K562 (cell line): ENCODE data around the gene NEK2. TPM values are rescaled to one million over a fixed set of nuclear protein-coding genes. Genes with fewer than 3 reads are reported as not detected.
A peak's percentile ranks its signal among the peaks of the same experiment; 100 is the strongest.

Experiments
- CGGBP1 ChIP-seq: fragments of 250-450 bp; sonication (Bioruptor Pico); IDR thresholded peaks from 2 replicates; pipeline ENCODE4 v1.9.0; 2021; ENCODE audit warnings: mild to moderate bottlenecking
- CREB5 ChIP-seq: fragments of 250-450 bp; sonication (Bioruptor Pico); IDR thresholded peaks from 2 replicates; pipeline ENCODE4 v1.5.0; 2020; ENCODE audit warnings: mild to moderate bottlenecking
- CREBBP ChIP-seq: IDR thresholded peaks from one replicate; pipeline ENCODE4 v1.6.1; 2012; ENCODE audit warnings: low read depth, mild to moderate bottlenecking, control low read depth, inconsistent platforms, low read length
- E2F6 ChIP-seq, 2 experiments: IDR thresholded peaks; 2 replicates each; pipeline ENCODE4 v1.6.1; 2011; ENCODE audit warnings: borderline replicate concordance in 1 of 2, control low read depth in 1 of 2, low read depth in 1 of 2, low read length in 1 of 2, mild to moderate bottlenecking in 1 of 2, mixed read lengths in 1 of 2, moderate library complexity in 1 of 2; ENCODE audit not compliant: insufficient read depth in 1 of 2, insufficient read length in 1 of 2, poor library complexity in 1 of 2, severe bottlenecking in 1 of 2; ENCODE audit errors: extremely low read depth in 1 of 2
- ELK3 ChIP-seq: fragments of 450-650 bp; formaldehyde crosslinking; IDR thresholded peaks from 2 replicates; pipeline ENCODE4 v1.4.0; 2020; ENCODE audit warnings: mild to moderate bottlenecking
- GATAD2B ChIP-seq: fragments of 450-650 bp; IDR thresholded peaks from 2 replicates; pipeline ENCODE4 v1.6.1; 2017; ENCODE audit warnings: mild to moderate bottlenecking, borderline replicate concordance
- KLF6 ChIP-seq: fragments of 250-450 bp; sonication (Bioruptor Pico); IDR thresholded peaks from 2 replicates; pipeline ENCODE4 v1.4.0; 2020; ENCODE audit warnings: mild to moderate bottlenecking, moderate library complexity, borderline replicate concordance
- LCOR ChIP-seq: sonication (generic); formaldehyde crosslinking; IDR thresholded peaks from 2 replicates; pipeline ENCODE4 v1.8.0; 2022; ENCODE audit warnings: mild to moderate bottlenecking, missing genetic modification reagents
- MIER1 ChIP-seq: fragments of 450-650 bp; IDR thresholded peaks from 2 replicates; pipeline ENCODE4 v1.6.1; 2016; ENCODE audit warnings: antibody characterized with exemption, mild to moderate bottlenecking, low read depth
- TBP ChIP-seq: optimal IDR thresholded peaks from 2 replicates; pipeline ENCODE3; 2011; ENCODE audit warnings: low read depth, low read length, improper control_type of control experiment
- TCF3 ChIP-seq: sonication (generic); formaldehyde crosslinking; IDR thresholded peaks from 2 replicates; pipeline ENCODE4 v1.4.0; 2020; ENCODE audit warnings: mild to moderate bottlenecking, missing genetic modification reagents
- TCF7 ChIP-seq: sonication (generic); IDR thresholded peaks from 2 replicates; pipeline ENCODE4 v1.6.1; 2016; ENCODE audit warnings: antibody characterized with exemption, borderline replicate concordance
- TFAM ChIP-seq: fragments of 250-450 bp; sonication (Bioruptor Pico); conservative IDR thresholded peaks from 2 replicates; pipeline ENCODE4 v1.5.0; 2021; ENCODE audit warnings: mild to moderate bottlenecking, moderate library complexity
- TOE1 ChIP-seq, 2 experiments: fragments of 450-650 bp in 1 of 2; sonication (generic) in 1 of 2; formaldehyde crosslinking in 1 of 2; IDR thresholded peaks; 2 replicates each; pipeline versions ENCODE4 v1.7.1 to v1.8.0; 2016 to 2022; ENCODE audit warnings: borderline replicate concordance in 2 of 2, mild to moderate bottlenecking in 2 of 2, antibody characterized with exemption in 1 of 2, inconsistent platforms in 1 of 2, low read depth in 1 of 2, missing genetic modification reagents in 1 of 2, moderate library complexity in 1 of 2
- TRIM28 ChIP-seq: fragments of 450-650 bp; IDR thresholded peaks from 2 replicates; pipeline ENCODE4 v1.6.1; 2017
- UBTF ChIP-seq, 2 experiments: IDR thresholded peaks; 2 replicates each; pipeline ENCODE4 v1.6.1; 2012; ENCODE audit warnings: improper control_type of control experiment in 2 of 2, low read depth in 2 of 2, low read length in 2 of 2, borderline replicate concordance in 1 of 2
- ZNF143 ChIP-seq: sonication (generic); formaldehyde crosslinking; IDR thresholded peaks from 2 replicates; pipeline ENCODE4 v1.9.0; 2022; ENCODE audit warnings: mild to moderate bottlenecking, missing genetic modification reagents
- ZNF165 ChIP-seq: fragments of 250-450 bp; sonication (Bioruptor Pico); IDR thresholded peaks from 2 replicates; pipeline ENCODE4 v1.4.0; 2020; ENCODE audit warnings: borderline replicate concordance
- ZNF561 ChIP-seq: fragments of 450-650 bp; formaldehyde crosslinking; conservative IDR thresholded peaks from 2 replicates; pipeline ENCODE4 v1.4.0; 2020; ENCODE audit warnings: mild to moderate bottlenecking, moderate library complexity
- ZNF76 ChIP-seq: fragments of 250-450 bp; sonication (Bioruptor Pico); IDR thresholded peaks from 2 replicates; pipeline ENCODE4 v1.4.0; 2020; ENCODE audit warnings: mild to moderate bottlenecking, moderate library complexity, borderline replicate concordance
- polyA plus RNA-seq, 8 experiments: library from polyadenylated mRNA; depleted of rRNA in 4 of 8; stranded (reverse) in 5 of 8; unstranded in 3 of 8; fragments of >200 nt; fragmentation: Nextera tagmentation in 2 of 8; fragmentation: Illumina TruSeq in 1 of 8; extraction: Ambion mirVana in 2 of 8; extraction: Trizol in 1 of 8; gene quantifications; 2 replicates each; pipeline versions ENCODE4 v1.2.1 to v1.2.3, GENCODE V29; 2011 to 2014; ENCODE audit warnings: inconsistent platforms in 1 of 8, missing spikeins in 1 of 8
- total RNA-seq, 7 experiments: library from RNA; depleted of rRNA in 6 of 7; stranded (reverse); fragments of >200 nt in 6 of 7; fragmentation: Illumina TruSeq in 2 of 7; extraction: Trizol in 2 of 7; gene quantifications; 2 replicates each; pipeline versions ENCODE4 v1.2.1 to v1.2.3, GENCODE V29; 2011 to 2021; ENCODE audit warnings: low replicate concordance in 1 of 7

Gene NEK2
- total and polyA plus RNA-seq, 9 of the 15 experiments (the other 6 are each of a cell fraction or from before 2014, with no cell fraction given): 30.0 to 74.7 (median 66.4) TPM

- TF ChIP-seq ZNF143 (CRISPR knock-in tag) (0 out of 2 replicates have a peak, but pooled peaks have one; percentile 30), UBTF (IDR thresholded peaks at IDR 0.05; ENCODE audit: borderline replicate concordance in 1 of 2, low read depth in 2 of 2, low read length in 2 of 2) (peak; percentile 29 to 54; a peak in 1 of 4 replicates), KLF6 (CRISPR knock-in tag) (peak; percentile 55; the same call in 1 of the 2 replicates), CREBBP (no peak), CREB5 (CRISPR knock-in tag) (0 out of 2 replicates have a peak, but pooled peaks have one; percentile 2), TRIM28 (peak; percentile 79), TCF7 (no peak), ELK3 (no peak), TOE1 (IDR thresholded peaks at IDR 0.05; ENCODE audit: borderline replicate concordance) (peak; percentile 88; the same call in 1 of the 2 replicates), TOE1 (CRISPR knock-in tag; IDR thresholded peaks at IDR 0.05; ENCODE audit: borderline replicate concordance, low read depth) (no peak), MIER1 (peak; percentile 46; the same call in 1 of the 2 replicates), CGGBP1 (CRISPR knock-in tag) (no peak), GATAD2B (peak; percentile 71; the same call in 1 of the 2 replicates), TCF3 (CRISPR knock-in tag) (peak; percentile 35; the same call in 1 of the 2 replicates), ZNF165 (CRISPR knock-in tag) (peak; percentile 71), ZNF561 (CRISPR knock-in tag) (no peak), ZNF76 (CRISPR knock-in tag) (peak; percentile 85), TFAM (CRISPR knock-in tag) (no peak), LCOR (CRISPR knock-in tag) (peak; percentile 55; the same call in 1 of the 2 replicates), E2F6 (IDR thresholded peaks at IDR 0.05; ENCODE audit: borderline replicate concordance in 1 of 2, extremely low read depth in 1 of 2, insufficient read depth in 1 of 2, insufficient read length in 1 of 2, low read depth in 1 of 2, low read length in 1 of 2, poor library complexity in 1 of 2, severe bottlenecking in 1 of 2) (peak; percentile 53 to 70), TBP (peak; percentile 87)
These were observed 62.1 kb downstream of the NEK2 start (continued) for GRCh38 chr1:211613108-211613947.
